T47D (cell line): ENCODE data around the gene TDRKH.
A peak's percentile ranks its signal among the peaks of the same experiment; 100 is the strongest.

Experiments used
- DNase-seq, 2 experiments: peaks; one replicate each; pipeline versions ENCODE4 v3.0.0 to v3.0.0-alpha.2; 2011 to 2012; ENCODE audit warnings: low read depth in 1 of 2, low spot score in 1 of 2
- JUND ChIP-seq: IDR thresholded peaks from 2 replicates; pipeline ENCODE4 v1.6.1; 2012; ENCODE audit warnings: low read depth
- in situ Hi-C: cut with HindIII; loops from 2 replicates; pipeline ENCODE4 v1.10.0; 2016; ENCODE audit warnings: low sequenced_read_pairs, low pct_unique_long_range_greater_than_20kb

The TDRKH gene

DNA sequence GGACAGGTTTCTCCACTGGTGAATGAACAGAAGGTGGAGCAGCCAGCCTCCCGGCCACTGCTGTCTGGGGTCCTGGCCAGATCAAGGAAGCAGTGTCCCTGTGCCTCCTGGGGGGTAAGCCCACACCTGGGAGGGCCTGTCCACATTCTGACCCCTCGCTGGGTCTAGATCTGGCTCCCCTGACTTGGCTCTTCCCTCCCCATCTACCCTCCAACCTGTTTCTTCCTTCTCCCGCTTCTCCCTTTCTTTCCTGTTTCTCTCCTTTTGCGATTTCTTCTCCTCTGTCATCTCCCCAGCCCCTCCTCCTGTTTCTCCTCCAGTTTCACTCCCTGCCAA is 40.9 kb upstream of the TDRKH start:
- DNase-seq = no peak
- TF ChIP-seq JUND = no peak
- in situ Hi-C loops = no loop called here

DNA sequence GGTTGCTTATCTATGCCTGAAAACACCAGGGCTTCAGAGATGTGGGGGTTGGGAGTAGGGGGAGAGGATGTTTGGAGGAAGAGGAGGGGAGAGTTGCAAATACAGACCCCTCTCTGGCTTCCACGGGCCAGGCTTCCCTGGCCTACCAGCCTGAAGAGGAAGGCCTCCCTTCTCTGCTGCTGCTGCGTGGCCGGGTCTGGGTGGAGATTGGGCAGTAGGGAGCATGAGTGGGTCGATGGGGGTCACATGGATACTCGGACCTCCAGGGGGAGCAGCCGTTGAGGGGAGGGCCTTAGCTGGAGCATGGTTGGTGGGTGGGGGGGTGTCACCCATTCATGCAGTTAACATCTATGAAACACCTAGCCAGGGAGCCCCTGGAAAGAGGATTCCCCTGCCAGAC is 39.8 kb upstream of the TDRKH start:
- TF ChIP-seq JUND = no peak
- in situ Hi-C loops = no loop called here
- no peak for DNase-seq

DNA sequence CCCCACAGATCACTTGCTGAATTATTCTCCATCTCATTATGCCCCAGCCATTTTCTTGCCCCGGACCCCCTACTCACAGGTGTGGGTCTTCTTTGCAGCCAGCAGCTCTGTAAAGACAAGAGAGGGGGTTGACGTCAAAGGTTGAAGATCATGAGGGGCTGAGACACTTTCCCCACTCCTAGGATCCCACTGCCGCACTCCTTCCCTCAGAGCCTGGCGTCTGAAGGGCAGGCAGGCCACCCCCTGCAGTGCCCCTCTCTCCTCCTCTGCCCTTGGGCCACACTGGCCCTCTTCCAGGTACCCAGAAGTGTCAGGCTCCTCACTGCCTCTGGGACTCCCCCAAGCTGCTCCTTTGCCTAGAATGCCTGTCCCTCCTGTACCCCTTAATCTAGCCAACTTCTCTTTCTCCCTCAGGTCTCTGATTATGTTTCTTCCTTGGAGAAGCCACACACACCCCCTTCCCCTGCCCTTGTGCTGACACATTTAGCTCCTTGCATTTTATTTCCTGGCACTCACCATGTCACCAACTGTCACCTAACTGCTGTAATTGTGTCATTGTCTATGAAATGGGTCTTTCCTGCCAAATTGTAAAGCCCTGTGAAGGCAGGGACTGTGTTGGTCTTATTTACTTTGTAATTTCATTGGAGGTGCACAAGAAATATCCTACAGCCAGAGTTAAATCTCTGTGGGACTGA is 39.2 kb upstream of the TDRKH start:
- no peak for TF ChIP-seq JUND
- in situ Hi-C loops = no loop called here
- DNase-seq = no peak

DNA sequence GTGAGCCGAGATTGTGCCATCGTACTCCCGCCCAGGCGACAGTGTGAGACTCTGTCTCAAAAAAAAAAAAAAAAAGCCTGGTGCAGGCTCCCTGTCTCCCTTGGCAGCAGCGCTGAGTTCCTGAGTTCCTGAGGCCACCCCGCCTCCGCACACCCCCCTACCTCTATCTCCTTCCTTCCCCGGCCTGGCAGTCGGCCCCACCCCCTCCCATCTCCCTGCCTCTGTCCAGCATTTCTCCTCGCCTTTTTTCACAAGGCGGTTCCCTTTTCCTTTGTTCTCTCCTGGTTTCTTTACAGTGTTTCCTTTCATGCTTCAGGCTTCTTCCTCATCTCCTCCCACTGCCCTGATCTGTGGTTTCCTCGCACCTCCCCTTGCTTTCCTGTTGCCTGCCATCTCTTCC is 38.6 kb upstream of the TDRKH start:
- in situ Hi-C loops = no loop called here

DNA sequence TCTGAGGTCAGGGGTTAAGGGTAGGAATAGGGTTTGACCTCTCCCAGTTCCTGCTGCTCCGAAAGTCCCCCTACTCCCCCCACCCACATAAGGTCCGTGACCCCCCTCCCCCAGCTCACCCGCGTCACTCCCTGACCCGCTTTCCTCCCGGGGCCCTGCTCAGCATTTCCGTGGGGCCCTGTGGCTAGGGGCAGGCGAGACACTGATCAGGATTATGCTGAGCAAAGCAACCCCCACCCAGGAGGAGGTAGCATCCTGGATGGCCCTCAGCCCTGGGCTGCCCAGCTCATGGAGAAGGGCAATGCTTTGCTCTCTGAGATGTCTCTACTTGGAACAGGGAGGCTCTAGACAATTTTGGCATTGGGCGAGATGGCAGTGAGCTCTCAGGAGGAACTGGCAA is 37.6 kb upstream of the TDRKH start:
- no peak for DNase-seq
- in situ Hi-C loops = no loop called here
- no peak for TF ChIP-seq JUND

More for the DNA sequence above, 38.6 kb upstream of the TDRKH start:
- peak in 1 of 2 experiments; percentile 63 for DNase-seq
- no peak for TF ChIP-seq JUND

DNA sequence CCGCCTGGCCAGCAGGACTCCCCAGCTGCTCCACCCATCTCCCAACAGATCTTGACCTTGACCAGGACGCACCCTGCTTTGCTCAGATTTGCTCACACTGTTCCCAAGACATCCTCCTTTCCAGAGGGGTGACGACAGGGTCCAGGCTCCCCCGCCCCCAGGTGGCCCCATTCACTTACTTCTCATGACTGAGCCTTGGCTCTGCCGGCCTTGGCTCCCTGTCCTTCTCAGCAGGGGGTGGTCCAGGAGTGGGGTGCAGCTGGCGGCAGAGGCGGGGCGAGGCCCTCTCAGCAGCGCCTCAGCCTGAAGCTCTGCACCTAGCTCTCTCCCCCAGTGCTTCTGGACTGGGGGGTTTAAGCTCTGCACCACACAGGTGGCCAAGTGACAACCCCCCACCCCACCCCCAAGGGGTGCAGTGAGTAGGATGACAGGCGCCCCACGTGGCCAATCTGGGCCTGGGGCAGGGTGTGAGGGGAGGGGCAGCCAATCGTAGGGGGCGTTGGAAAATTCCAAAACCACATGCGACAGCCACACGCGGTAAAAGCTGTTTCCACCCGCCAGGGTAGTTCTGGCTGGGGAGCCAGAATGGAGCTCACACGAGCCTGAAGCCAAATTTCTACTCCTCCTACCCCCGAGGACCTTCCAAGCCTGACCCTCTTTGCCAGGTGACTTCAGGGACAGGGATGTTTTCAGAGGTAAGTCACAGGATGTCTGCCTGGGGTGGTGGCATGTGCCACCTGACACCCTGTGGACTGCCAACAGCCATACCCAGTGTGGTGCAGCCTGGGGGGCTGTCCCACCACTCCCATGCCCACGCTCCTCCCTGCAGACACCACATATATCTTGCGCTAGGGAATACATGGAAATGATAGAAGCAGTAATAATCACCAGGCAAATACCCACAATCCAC is 35.7 kb upstream of the TDRKH start:
- no peak for DNase-seq
- TF ChIP-seq JUND = no peak
- in situ Hi-C loops = no loop called here

DNA sequence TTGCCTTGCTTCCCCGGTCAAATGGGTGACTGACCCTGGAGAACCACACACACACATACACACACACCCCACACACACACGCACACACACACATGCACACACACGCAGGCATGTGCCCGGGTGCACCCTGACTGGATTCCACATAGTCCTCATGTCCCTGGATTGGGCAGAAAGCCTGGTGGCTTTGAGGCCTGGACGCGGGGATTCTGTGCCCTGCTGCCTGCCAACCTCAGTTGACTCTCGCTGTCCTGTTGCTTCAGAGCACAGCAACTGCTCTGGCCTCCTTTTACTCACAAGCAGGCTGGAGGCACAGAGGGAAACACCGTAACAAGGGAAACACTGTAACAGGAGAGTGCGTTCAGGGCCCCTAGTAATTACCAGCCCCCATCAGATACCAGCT is 34.9 kb upstream of the TDRKH start:
- no peak for TF ChIP-seq JUND
- DNase-seq = no peak
- in situ Hi-C loops = no loop called here

DNA sequence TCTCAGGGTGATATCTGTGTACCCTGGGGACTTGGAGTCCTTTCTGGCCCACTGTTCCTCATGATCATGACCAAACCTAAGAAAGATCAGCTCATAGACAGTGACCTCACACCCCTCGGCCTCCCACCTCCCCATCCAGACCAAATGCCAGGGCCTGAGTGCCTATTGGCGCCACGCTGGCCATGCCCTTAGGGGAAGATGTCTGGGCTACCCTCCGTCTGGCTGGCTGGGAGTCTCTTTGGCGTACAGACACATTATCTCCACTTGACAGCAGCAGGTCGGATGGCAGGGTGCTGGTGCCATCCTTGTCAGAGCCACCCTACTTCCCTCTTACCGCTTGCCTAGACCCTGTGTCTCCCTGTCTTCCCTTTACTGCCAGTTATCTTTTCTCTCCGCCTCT is 32.9 kb upstream of the TDRKH start:
- no peak for TF ChIP-seq JUND
- in situ Hi-C loops = no loop called here
- no peak for DNase-seq

DNA sequence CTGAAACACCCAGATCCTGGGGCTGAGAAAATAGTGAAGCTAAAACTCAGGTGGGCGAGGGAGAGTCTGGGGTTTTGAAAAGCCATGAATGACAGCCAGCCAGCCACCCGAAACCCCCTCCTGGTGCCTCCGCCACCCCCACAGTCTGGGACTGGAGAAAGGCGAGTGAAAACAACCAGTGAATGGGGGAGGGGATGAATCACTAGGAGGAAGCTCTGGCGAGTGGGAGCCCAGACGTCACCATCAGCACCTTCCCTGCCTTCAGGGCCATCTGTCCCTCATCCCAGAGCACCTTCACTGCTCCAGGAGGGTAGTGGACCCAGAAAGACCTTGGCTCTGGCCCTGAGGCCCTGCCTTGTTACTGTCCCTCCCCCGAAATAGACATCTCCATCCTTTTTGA is 32.1 kb upstream of the TDRKH start:
- in situ Hi-C loops = no loop called here
- DNase-seq = no peak
- no peak for TF ChIP-seq JUND

DNA sequence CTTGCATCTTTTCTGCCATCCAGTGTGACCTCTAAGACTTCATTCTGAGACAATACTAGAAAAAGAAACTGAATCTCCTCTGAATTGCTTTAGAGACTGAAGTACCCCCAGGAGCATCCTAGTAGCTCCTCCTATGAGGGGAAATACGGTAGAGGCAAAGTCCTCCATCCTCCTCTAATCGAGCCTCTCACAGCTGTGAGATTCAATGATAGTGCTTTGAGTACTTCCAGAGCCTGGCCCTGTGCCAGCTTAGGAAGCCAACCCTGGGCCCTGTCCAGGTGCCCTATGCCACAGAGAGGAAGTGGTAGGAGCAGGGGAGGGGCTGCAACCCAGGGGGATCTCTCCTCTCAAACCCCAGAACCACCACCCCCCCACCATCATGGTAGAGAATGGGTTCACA is 30.6 kb upstream of the TDRKH start:
- TF ChIP-seq JUND = no peak
- in situ Hi-C loops = no loop called here

DNA sequence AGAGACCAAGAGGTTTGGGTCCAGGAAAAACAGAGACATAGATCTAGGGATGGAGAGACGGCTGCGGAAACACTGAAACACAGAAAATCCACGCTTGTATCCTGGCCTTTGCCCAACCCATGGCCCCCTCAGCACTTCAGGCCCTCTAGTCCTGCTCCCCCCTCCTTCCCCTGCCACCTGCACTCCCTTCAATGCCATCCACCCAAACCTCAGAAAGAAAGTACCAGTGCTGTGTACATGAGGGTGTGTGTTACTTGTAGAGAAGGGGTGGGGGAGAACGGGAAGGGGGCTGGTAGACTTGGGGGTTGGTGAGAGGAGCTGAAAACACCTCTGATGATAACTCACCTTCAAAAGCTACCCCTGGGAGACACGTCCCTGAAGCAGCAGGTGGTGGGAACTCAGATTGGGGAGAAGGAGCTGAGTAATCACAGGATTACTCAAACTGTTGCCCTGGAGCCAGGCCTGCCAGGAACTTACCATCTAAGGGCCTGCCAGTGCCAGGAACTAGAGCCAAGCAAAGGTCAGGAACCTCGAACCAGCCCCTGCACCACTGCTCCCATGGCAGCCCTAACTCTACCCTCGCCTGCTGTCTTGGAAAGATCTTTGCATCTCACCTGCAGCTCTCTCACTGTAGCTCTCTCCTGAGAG is 29.8 kb upstream of the TDRKH start:
- TF ChIP-seq JUND = no peak
- in situ Hi-C loops = no loop called here
- DNase-seq = no peak

More for the DNA sequence above, 30.6 kb upstream of the TDRKH start:
- no peak for DNase-seq

DNA sequence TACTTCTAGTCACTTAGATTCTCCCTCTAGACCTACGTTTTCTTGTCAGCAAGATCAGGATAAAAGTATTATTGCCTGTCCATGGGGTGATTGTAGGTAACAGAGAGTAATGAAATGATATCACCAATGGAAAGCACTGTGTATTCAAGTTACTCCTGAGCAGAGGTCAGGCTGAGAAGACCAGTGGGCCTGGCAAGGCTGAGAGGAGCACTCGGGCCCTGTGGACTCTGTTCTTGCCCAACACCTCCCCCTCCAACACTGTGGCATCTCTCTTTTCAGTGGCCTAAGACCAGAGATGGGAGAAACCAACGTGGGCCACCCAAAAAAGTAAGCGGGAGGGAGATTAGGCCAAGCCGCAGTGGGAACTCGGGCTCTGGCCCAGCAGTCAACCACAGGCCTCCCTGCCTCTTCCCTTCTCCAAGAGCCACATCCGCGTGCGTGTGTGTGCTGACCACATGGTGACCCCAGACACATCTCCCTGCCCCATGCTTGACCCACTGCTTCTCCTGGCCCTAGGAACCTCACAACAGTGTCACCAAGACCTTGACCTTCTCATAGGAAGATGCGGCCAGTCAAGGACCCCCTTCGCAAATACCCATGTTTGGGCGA is 29.0 kb upstream of the TDRKH start:
- in situ Hi-C loops = no loop called here
- DNase-seq = no peak
- TF ChIP-seq JUND = no peak

DNA sequence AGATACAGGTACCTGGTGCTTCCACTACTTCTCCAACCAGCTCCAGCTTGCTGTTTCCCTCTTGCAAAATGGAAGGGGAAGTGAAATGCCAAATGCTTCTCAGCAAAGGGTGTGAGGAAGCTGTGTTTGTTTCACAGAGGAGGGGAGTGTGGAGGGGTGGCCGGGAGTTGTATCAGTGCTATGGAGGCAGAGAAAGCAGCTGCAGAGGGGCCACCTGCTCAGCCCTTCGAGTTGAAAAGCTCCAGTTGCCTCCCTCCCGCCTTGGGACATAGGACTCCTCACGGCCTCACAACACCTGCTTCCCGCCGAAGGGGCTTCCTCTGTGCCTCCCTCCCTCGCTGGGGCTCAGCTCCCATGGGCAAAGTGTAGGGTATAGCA is 27.0 kb upstream of the TDRKH start:
- in situ Hi-C loops = no loop called here
- no peak for TF ChIP-seq JUND
- no peak for DNase-seq
